22Rv1 (cell line): Measurements from ENCODE around the gene ZNF577.

Experiments used
- ZFX ChIP-seq: fragments of 450-650 bp; IDR thresholded peaks from 2 replicates; pipeline ENCODE4 v1.6.1; 2017; ENCODE audit warnings: antibody characterized with exemption, borderline replicate concordance
- TF ChIP-seq, protein P1 (sequence below): fragments of 450-650 bp; IDR thresholded peaks from 2 replicates; pipeline ENCODE4 v1.5.1; 2017; ENCODE audit warnings: mild to moderate bottlenecking

DNA sequence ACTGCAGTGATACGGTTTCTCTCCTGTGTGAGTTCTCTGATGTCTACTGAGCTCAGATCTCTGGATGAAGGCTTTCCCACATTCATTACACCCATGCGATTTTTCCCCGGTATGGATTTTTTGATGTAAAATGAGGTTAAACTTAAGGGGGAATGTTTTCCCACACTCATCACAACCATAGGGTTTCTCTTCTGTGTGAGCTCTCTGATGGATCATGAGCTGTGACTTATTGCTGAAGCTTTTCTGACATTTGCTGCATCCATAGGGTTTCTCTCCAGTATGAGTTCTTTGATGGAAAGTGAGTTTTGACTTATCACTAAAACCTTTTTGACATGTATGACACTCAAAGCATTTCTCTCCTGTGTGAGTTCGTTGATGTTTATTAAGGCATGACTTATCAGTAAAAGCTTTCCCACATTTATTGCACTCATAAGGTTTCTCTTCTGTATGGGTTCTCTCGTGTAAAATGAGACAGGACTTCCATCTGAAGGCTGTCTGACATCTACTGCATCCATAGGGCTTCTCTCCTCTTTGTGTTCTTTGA is 27.6 kb upstream of the ZNF577 start:
- TF ChIP-seq, protein P1, sequence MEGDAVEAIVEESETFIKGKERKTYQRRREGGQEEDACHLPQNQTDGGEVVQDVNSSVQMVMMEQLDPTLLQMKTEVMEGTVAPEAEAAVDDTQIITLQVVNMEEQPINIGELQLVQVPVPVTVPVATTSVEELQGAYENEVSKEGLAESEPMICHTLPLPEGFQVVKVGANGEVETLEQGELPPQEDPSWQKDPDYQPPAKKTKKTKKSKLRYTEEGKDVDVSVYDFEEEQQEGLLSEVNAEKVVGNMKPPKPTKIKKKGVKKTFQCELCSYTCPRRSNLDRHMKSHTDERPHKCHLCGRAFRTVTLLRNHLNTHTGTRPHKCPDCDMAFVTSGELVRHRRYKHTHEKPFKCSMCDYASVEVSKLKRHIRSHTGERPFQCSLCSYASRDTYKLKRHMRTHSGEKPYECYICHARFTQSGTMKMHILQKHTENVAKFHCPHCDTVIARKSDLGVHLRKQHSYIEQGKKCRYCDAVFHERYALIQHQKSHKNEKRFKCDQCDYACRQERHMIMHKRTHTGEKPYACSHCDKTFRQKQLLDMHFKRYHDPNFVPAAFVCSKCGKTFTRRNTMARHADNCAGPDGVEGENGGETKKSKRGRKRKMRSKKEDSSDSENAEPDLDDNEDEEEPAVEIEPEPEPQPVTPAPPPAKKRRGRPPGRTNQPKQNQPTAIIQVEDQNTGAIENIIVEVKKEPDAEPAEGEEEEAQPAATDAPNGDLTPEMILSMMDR, result no peak
- no peak for TF ChIP-seq ZFX
